HepG2 (cell line): ENCODE results near the gene OGFOD3. TPM values are rescaled to one million over a fixed set of nuclear protein-coding genes. Genes with fewer than 3 reads are reported as not detected.

Source experiments
- ATAC-seq: fragments of 200-7000 bp; cut with Tn5 transposase; 3 replicates; pipeline ENCODE4 v1.9.1; 2020; ENCODE audit warnings: mild to moderate bottlenecking, moderate library complexity
- BruUV-seq: library from RNA; stranded (reverse); fragments of 400-500 nt; replicated peaks from 2 replicates; lab custom pipeline; 2021; lab: Mats Ljungman, UMichigan
- CTCF ChIA-PET: fragments of 300-600 bp; formaldehyde crosslinking; extraction: SDS; loops from one replicate; lab custom pipeline; 2021; ENCODE audit warnings: low total read pairs, inconsistent platforms, low intra/inter-chr PET ratio; lab: Yijun Ruan, JAX
- POLR2A ChIA-PET: fragments of 350-600 bp; sonication (Branson Sonifier 250); formaldehyde crosslinking; loops from one replicate; lab custom pipeline; 2020; ENCODE audit warnings: antibody characterized with exemption, inconsistent platforms; lab: Yijun Ruan, JAX
- DNase-seq: peaks from one replicate; pipeline ENCODE4 v3.0.0-alpha.2; 2015; ENCODE audit warnings: low spot score
- FAIRE-seq: peaks from 3 replicates; lab custom pipeline; 2011; peaks lifted over from hg19 to GRCh38; lab: Jason Lieb, UNC
- H2AFZ ChIP-seq: one replicate; pipeline ENCODE4 v1.6.1; 2011; ENCODE audit warnings: low read length, inconsistent platforms
- H3K27ac ChIP-seq: fragments of 300-600 bp; 3 replicates; pipeline ENCODE4 v1.8.0; 2011; ENCODE audit warnings: mixed run types, mild to moderate bottlenecking, mixed read lengths, low read length, inconsistent platforms; ENCODE audit not compliant: insufficient read depth; ENCODE audit errors: extremely low read length
- H3K27me3 ChIP-seq, 2 experiments: fragments of 200-600 bp in 1 of 2; 2 replicates in 1 of 2; 3 replicates in 1 of 2; pipeline versions ENCODE4 v1.6.0 to v1.8.0; 2011; ENCODE audit warnings: low read length in 2 of 2, mild to moderate bottlenecking in 2 of 2, moderate library complexity in 2 of 2, inconsistent platforms in 1 of 2; ENCODE audit not compliant: insufficient read depth in 2 of 2, control insufficient read depth in 1 of 2
- H3K36me3 ChIP-seq, 2 experiments: fragments of 200-600 bp in 1 of 2; replicated peaks in 1 of 2; 2 replicates in 1 of 2; 3 replicates in 1 of 2; pipeline versions ENCODE4 v1.5.1 to v1.8.0; 2011; ENCODE audit warnings: low read length in 2 of 2, inconsistent platforms in 1 of 2; ENCODE audit not compliant: insufficient read depth in 2 of 2, control insufficient read depth in 1 of 2
- H3K4me1 ChIP-seq: 2 replicates; pipeline ENCODE4 v1.5.1; 2012; ENCODE audit warnings: low read length, inconsistent platforms; ENCODE audit not compliant: insufficient read depth
- H3K4me2 ChIP-seq: 2 replicates; pipeline ENCODE4 v1.6.0; 2011; ENCODE audit warnings: low read depth, low read length, inconsistent platforms
- H3K4me3 ChIP-seq, 3 experiments: fragments of 200-600 bp in 1 of 3; sonication (generic), shearing (Covaris generic) in 1 of 3; replicated peaks in 1 of 3; 2 replicates each; pipeline ENCODE4 v1.5.1; 2011 to 2016; ENCODE audit warnings: low read length in 3 of 3, inconsistent platforms in 2 of 3, low read depth in 2 of 3, mild to moderate bottlenecking in 2 of 3, control low read depth in 1 of 3, mixed read lengths in 1 of 3; ENCODE audit not compliant: insufficient read depth in 1 of 3
- H3K79me2 ChIP-seq: one replicate; pipeline ENCODE4 v1.6.1; 2011; ENCODE audit warnings: low read length, inconsistent platforms; ENCODE audit not compliant: insufficient read depth
- H3K9ac ChIP-seq: 2 replicates; pipeline ENCODE4 v1.6.0; 2011; ENCODE audit warnings: mild to moderate bottlenecking, low read depth, low read length, inconsistent platforms; ENCODE audit not compliant: insufficient read depth
- H3K9me3 ChIP-seq: 2 replicates; pipeline ENCODE4 v1.5.1; 2012; ENCODE audit warnings: mild to moderate bottlenecking, low read length
- H4K20me1 ChIP-seq: 2 replicates; pipeline ENCODE4 v1.6.0; 2011; ENCODE audit warnings: inconsistent platforms, mild to moderate bottlenecking, low read length, moderate library complexity; ENCODE audit not compliant: insufficient read depth
- FUBP1 ChIP-seq: sonication (generic); formaldehyde crosslinking; IDR thresholded peaks from 2 replicates; pipeline ENCODE4 v1.5.1; 2020; ENCODE audit warnings: missing genetic modification reagents, mild to moderate bottlenecking, borderline replicate concordance
- KIAA2018 ChIP-seq: sonication (generic); formaldehyde crosslinking; IDR thresholded peaks from 2 replicates; pipeline ENCODE4 v1.5.0; 2020; ENCODE audit warnings: mild to moderate bottlenecking, missing genetic modification reagents, borderline replicate concordance
- SIX4 ChIP-seq: sonication (generic); formaldehyde crosslinking; IDR thresholded peaks from 2 replicates; pipeline ENCODE4 v1.4.0; 2020; ENCODE audit warnings: missing genetic modification reagents
- ZBTB42 ChIP-seq: sonication (generic); formaldehyde crosslinking; IDR thresholded peaks from 2 replicates; pipeline ENCODE4 v1.5.0; 2020; ENCODE audit warnings: mild to moderate bottlenecking, missing genetic modification reagents
- ZNF280B ChIP-seq: sonication (generic); formaldehyde crosslinking; IDR thresholded peaks from 2 replicates; pipeline ENCODE4 v1.5.0; 2020; ENCODE audit warnings: missing genetic modification reagents, mild to moderate bottlenecking, borderline replicate concordance
- ZNF362 ChIP-seq: sonication (generic); formaldehyde crosslinking; IDR thresholded peaks from 2 replicates; pipeline ENCODE4 v1.4.0; 2020; ENCODE audit warnings: missing genetic modification reagents, mild to moderate bottlenecking, borderline replicate concordance
- ZNF468 ChIP-seq: sonication (generic); formaldehyde crosslinking; IDR thresholded peaks from 2 replicates; pipeline ENCODE4 v1.8.0; 2022; ENCODE audit warnings: mild to moderate bottlenecking, moderate library complexity, missing genetic modification reagents
- ZNF547 ChIP-seq: sonication (generic); formaldehyde crosslinking; IDR thresholded peaks from 2 replicates; pipeline ENCODE4 v1.5.1; 2020; ENCODE audit warnings: mild to moderate bottlenecking, missing genetic modification reagents
- WGBS: methylation state at CpG from one replicate; pipeline ENCODE4 v1.1.6; 2017; ENCODE audit warnings: low lambda C conversion rate; 5-methylcytosine and 5-hydroxymethylcytosine counted together
- in situ Hi-C: cut with HindIII; loops from 2 replicates; pipeline ENCODE4 v1.10.0; 2017; ENCODE audit warnings: low pct_unique_long_range_greater_than_20kb; ENCODE audit not compliant: extremely low pct_ligation_motif_present
- intact Hi-C: fragments of 100-400 bp; cut with micrococcal nuclease; formaldehyde crosslinking; loops from one replicate; pipeline ENCODE4 v1.10.0; 2022; ENCODE audit not compliant: unreplicated experiment
- polyA plus RNA-seq, 8 experiments: library from polyadenylated mRNA; depleted of rRNA in 3 of 8; stranded (reverse) in 7 of 8; unstranded in 1 of 8; fragments of >200 nt; fragmentation: Illumina TruSeq in 4 of 8; extraction: Trizol in 4 of 8; gene quantifications; 2 replicates each; pipeline versions ENCODE4 v1.2.1 to v1.2.3, GENCODE V29; 2011 to 2016; ENCODE audit warnings: low read depth in 4 of 8, missing spikeins in 1 of 8, mixed read lengths in 1 of 8; ENCODE audit not compliant: insufficient read depth in 1 of 8
- total RNA-seq, 5 experiments: library from RNA; depleted of rRNA; stranded (reverse); fragments of >200 nt; fragmentation: Illumina TruSeq; extraction: Trizol; gene quantifications; 2 replicates each; pipeline ENCODE4 v1.2.3, GENCODE V29; 2016; ENCODE audit warnings: low read depth in 1 of 5

The OGFOD3 gene
- total and polyA plus RNA-seq, 2 of the 13 experiments (the other 11 are each of a cell fraction or from before 2014, with no cell fraction given): 40.0 to 42.1 TPM

GRCh38 chr17:82415336-82415735, 3.0 kb downstream of the OGFOD3 start:
- ATAC-seq (no peak), DNase-seq (no peak), FAIRE-seq (no peak)
- Histone ChIP-seq H3K27me3 (no peaks in the 10 kb centered on the region; a peak in 1 of 5 replicates), H3K9ac (no peak overlapping the region), H3K27ac (no peak overlapping the region), H3K4me2 (no peak overlapping the region), H4K20me1 (peaks cover 22% of the 10 kb centered on the region; the same call in 1 of the 2 replicates), H3K36me3 (peaks cover 2 to 17% of the 10 kb centered on the region in 2 experiments; a peak in 3 of 5 replicates), H3K79me2 (peaks cover 8% of the 10 kb centered on the region), H3K4me1 (peaks cover 38% of the 10 kb centered on the region), H3K4me3 (no peak overlapping the region), H3K9me3 (no peaks in the 10 kb centered on the region), H2AFZ (no peak overlapping the region)
- BruUV-seq: no TSS peak
- ChIA-PET POLR2A (interaction anchor here (1.1 kb wide), 1 partner anchor 123 kb away, joined by 3 read pairs; no protein-coding TSS in a partner anchor), CTCF (interaction anchor here (5.0 kb wide), 1 partner anchor 62 kb away, joined by 41 read pairs; no protein-coding TSS in a partner anchor)
- TF ChIP-seq ZNF280B (CRISPR knock-in tag) (no peak), ZNF547 (no peak), ZBTB42 (CRISPR knock-in tag) (no peak), KIAA2018 (no peak), SIX4 (CRISPR knock-in tag) (no peak), ZNF362 (CRISPR knock-in tag) (no peak), ZNF468 (no peak), FUBP1 (CRISPR knock-in tag) (no peak)
- intact Hi-C loops: no loop called here
- WGBS: 96% methylated on average over 26 of the region's 26 CpGs
- in situ Hi-C loops: no loop called here
